Mucosa of rectum (tissue), 2 donors: Measurements from ENCODE around the gene PREB.
"Not testable (repeated sequence)": the region's sequence is repeated elsewhere in the genome, so short reads cannot be mapped to it uniquely, and the experiment has no call there.

Experiments used
- H3K27ac ChIP-seq, 2 donors: one replicate each; pipeline ENCODE4 v1.7.0; 2013; ENCODE audit warnings: inconsistent platforms in 2 of 2, low read depth in 2 of 2, low read length in 2 of 2
- H3K27me3 ChIP-seq, 2 donors: one replicate each; pipeline ENCODE4 v1.7.0; 2013; ENCODE audit warnings: low read length in 2 of 2; ENCODE audit not compliant: control insufficient read depth in 2 of 2, insufficient read depth in 2 of 2
- H3K36me3 ChIP-seq, 2 donors: one replicate each; pipeline ENCODE4 v1.7.0; 2013; ENCODE audit warnings: low read length in 2 of 2; ENCODE audit not compliant: control insufficient read depth in 2 of 2, insufficient read depth in 2 of 2
- H3K4me1 ChIP-seq, 2 donors: one replicate each; pipeline ENCODE4 v1.7.0; 2013; ENCODE audit warnings: low read length in 2 of 2, mild to moderate bottlenecking in 1 of 2; ENCODE audit not compliant: control insufficient read depth in 2 of 2, insufficient read depth in 2 of 2
- H3K4me3 ChIP-seq, 2 donors: one replicate each; pipeline ENCODE4 v1.7.0; 2013; ENCODE audit warnings: low read length in 2 of 2
- H3K9ac ChIP-seq, 2 donors: one replicate each; pipeline ENCODE4 v1.7.0; 2013; ENCODE audit warnings: low read length in 2 of 2, low read depth in 1 of 2, mild to moderate bottlenecking in 1 of 2
- H3K9me3 ChIP-seq, 2 donors: one replicate each; pipeline ENCODE4 v1.7.0; 2013; ENCODE audit warnings: low read length in 2 of 2; ENCODE audit not compliant: control insufficient read depth in 2 of 2
- donor health status: healthy.
- donor health status: Normal muscosa, but diverticular disease.

PREB gene

GRCh38 chr2:27133905-27134780 is at the start of gene PREB:
PREB (minus strand) TSS chr2:27134636; CDS start chr2:27134421, 215 bp downstream.
- Histone ChIP-seq H3K27ac (peak within 1 kb of the TSS; percentile 78 to 87), H3K4me3 (peak within 1 kb of the TSS; percentile 81 to 86), H3K9me3 (no peaks in the 10 kb centered on the region), H3K27me3 (no peaks in the 10 kb centered on the region), H3K9ac (peak within 1 kb of the TSS; percentile 84 to 93), H3K4me1 (peaks cover 15 to 18% of the 10 kb centered on the region in 2 donors), H3K36me3 (peaks cover 23 to 31% of the 10 kb centered on the region in 2 donors)

DNA sequence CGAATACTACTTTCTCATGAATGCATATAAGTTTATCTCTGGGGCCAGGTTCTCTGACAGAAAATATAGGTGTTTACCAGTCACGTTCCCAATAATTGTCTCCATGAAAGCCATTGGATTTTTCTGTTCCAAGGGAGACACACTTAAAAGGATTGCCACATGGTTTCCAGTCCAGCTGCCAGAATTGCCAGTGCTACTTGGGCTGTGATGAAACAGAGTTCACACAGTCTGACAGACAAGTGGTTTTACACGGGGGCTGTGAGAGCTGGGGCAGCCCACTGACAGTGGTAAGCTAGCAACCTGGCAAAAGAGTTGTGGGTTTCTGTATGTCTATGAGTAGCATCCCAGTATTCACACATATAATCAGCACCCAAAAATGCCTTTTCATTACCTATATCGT is 49.7 kb upstream of the PREB start:
- peaks cover 2% of the 10 kb centered on the region in 2 donors for H3K4me1 ChIP-seq
- peak overlapping the region; percentile 52 to 73 for H3K27ac ChIP-seq
- H3K27me3 ChIP-seq, result no peaks in the 10 kb centered on the region
- no peak overlapping the region for H3K4me3 ChIP-seq
- H3K9ac ChIP-seq, result no peak overlapping the region
- H3K9me3 ChIP-seq, result no peaks in the 10 kb centered on the region
- H3K36me3 ChIP-seq, result no peaks in the 10 kb centered on the region

DNA sequence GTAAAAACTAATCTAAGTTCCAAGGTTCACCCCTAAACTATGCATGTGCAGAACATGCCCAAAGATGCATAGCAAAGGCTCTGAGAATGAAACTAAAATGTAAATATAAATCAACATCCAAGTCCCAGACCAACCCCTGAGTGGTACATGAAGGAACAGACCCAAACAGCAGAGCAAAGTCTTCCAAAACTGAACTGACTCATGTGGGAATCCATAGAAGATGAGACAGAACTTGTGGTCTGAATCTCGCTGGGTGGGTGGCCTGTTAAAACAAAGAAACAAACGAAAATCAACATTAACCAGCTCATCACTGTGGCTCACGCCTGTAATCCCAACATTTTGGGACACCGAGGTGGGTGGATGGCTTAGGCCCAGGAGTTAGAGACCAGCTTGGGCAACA is 47.9 kb upstream of the PREB start:
- no peaks in the 10 kb centered on the region for H3K27me3 ChIP-seq
- H3K9ac ChIP-seq, result no peak overlapping the region
- H3K9me3 ChIP-seq, result no peaks in the 10 kb centered on the region
- no peaks in the 10 kb centered on the region for H3K36me3 ChIP-seq
- H3K4me1 ChIP-seq, result peaks cover 2% of the 10 kb centered on the region in 2 donors
- peak overlapping the region in 1 of 2 donors; percentile 30 for H3K27ac ChIP-seq
- no peak overlapping the region for H3K4me3 ChIP-seq

GRCh38 chr2:27179344-27180000 is 45.0 kb upstream of the PREB start:
- Histone ChIP-seq H3K9me3 (no peaks in the 10 kb centered on the region), H3K4me3 (no peak overlapping the region), H3K9ac (no peak overlapping the region), H3K4me1 (no peaks in the 10 kb centered on the region), H3K27me3 (no peaks in the 10 kb centered on the region), H3K36me3 (no peaks in the 10 kb centered on the region), H3K27ac (no peak overlapping the region)

- H3K27me3 ChIP-seq, result no peaks in the 10 kb centered on the region
- no peaks in the 10 kb centered on the region for H3K9me3 ChIP-seq
- H3K4me3 ChIP-seq, result no peak overlapping the region
- H3K27ac ChIP-seq, result no peak overlapping the region
- H3K4me1 ChIP-seq, result no peaks in the 10 kb centered on the region
- H3K9ac ChIP-seq, result no peak overlapping the region
- no peaks in the 10 kb centered on the region for H3K36me3 ChIP-seq
Measured at GRCh38 chr2:27178469-27178868, 44.0 kb upstream of the PREB start.

- H3K9me3 ChIP-seq, result no peaks in the 10 kb centered on the region
- H3K27me3 ChIP-seq, result no peaks in the 10 kb centered on the region
- H3K4me1 ChIP-seq, result no peaks in the 10 kb centered on the region
- no peak overlapping the region for H3K9ac ChIP-seq
- H3K36me3 ChIP-seq, result no peaks in the 10 kb centered on the region
- H3K4me3 ChIP-seq, result no peak overlapping the region
- H3K27ac ChIP-seq, result no peak overlapping the region
Measured at GRCh38 chr2:27177441-27178351, 43.3 kb upstream of the PREB start.

GRCh38 chr2:27175781-27176180 is 41.3 kb upstream of the PREB start:
- H3K9me3 ChIP-seq, H3K4me1 ChIP-seq, H3K9ac ChIP-seq, H3K27ac ChIP-seq, H3K36me3 ChIP-seq, H3K4me3 ChIP-seq, H3K27me3 ChIP-seq: not testable (repeated sequence)

GRCh38 chr2:27175330-27175729 is 40.9 kb upstream of the PREB start:
- Histone ChIP-seq H3K4me1 (peaks cover 2% of the 10 kb centered on the region in 2 donors), H3K9ac (no peak overlapping the region), H3K9me3 (no peaks in the 10 kb centered on the region), H3K27me3 (no peaks in the 10 kb centered on the region), H3K4me3 (no peak overlapping the region), H3K27ac (no peak overlapping the region), H3K36me3 (no peaks in the 10 kb centered on the region)

DNA sequence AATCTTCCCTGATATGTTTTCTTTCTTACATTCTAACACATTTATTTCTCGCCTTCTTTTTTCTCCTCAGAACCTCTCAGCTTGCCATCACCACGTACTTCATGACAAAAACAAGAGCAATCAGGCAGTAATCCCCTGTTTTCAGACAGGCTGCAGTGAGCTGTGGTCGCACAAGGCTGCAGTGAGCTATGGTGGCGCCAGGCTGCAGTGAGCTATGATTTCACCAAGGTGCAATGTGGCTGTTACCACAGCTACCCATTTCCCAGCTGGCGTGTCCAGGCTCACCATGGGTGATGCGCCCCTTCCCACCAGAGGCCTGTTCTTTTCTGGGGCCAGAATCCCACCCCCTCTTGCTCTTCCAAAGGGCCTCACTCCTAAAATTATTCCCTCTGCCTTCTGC is 40.2 kb upstream of the PREB start:
- no peak overlapping the region for H3K27ac ChIP-seq
- no peaks in the 10 kb centered on the region for H3K9me3 ChIP-seq
- H3K4me3 ChIP-seq, result no peak overlapping the region
- H3K4me1 ChIP-seq, result peaks cover 4% of the 10 kb centered on the region in 2 donors
- no peak overlapping the region for H3K9ac ChIP-seq
- H3K36me3 ChIP-seq, result no peaks in the 10 kb centered on the region
- H3K27me3 ChIP-seq, result no peaks in the 10 kb centered on the region
